Ishikawa (cell line): ENCODE measurements around the gene ALOX5AP.

Source experiments
- CEBPB ChIP-seq: IDR thresholded peaks from 2 replicates; pipeline ENCODE4 v1.6.1; 2012
- CREB1 ChIP-seq: IDR thresholded peaks from 2 replicates; pipeline ENCODE4 v1.6.1; 2012; ENCODE audit warnings: low read depth
- EGR1 ChIP-seq: IDR thresholded peaks from 2 replicates; pipeline ENCODE4 v1.6.1; 2012
- EP300 ChIP-seq: IDR thresholded peaks from 2 replicates; pipeline ENCODE4 v1.6.1; 2012; ENCODE audit warnings: borderline replicate concordance
- FOXM1 ChIP-seq: IDR thresholded peaks from 2 replicates; pipeline ENCODE4 v1.6.1; 2012; ENCODE audit warnings: low read depth, borderline replicate concordance
- MAX ChIP-seq: IDR thresholded peaks from 2 replicates; pipeline ENCODE4 v1.6.1; 2012
- NFIC ChIP-seq: IDR thresholded peaks from 2 replicates; pipeline ENCODE4 v1.6.1; 2012
- RAD21 ChIP-seq: IDR thresholded peaks from 2 replicates; pipeline ENCODE4 v1.6.1; 2012; ENCODE audit warnings: low read depth
- REST ChIP-seq: IDR thresholded peaks from 2 replicates; pipeline ENCODE4 v1.6.1; 2012; ENCODE audit warnings: low read depth, mild to moderate bottlenecking
- TAF1 ChIP-seq: IDR thresholded peaks from 2 replicates; pipeline ENCODE4 v1.6.1; 2012; ENCODE audit warnings: low read depth, mild to moderate bottlenecking
- TCF12 ChIP-seq: IDR thresholded peaks from 2 replicates; pipeline ENCODE4 v1.6.1; 2012; ENCODE audit warnings: low read depth
- TEAD4 ChIP-seq: IDR thresholded peaks from 2 replicates; pipeline ENCODE4 v1.6.1; 2012
- USF1 ChIP-seq: IDR thresholded peaks from 2 replicates; pipeline ENCODE4 v1.6.1; 2012
- YY1 ChIP-seq: IDR thresholded peaks from 2 replicates; pipeline ENCODE4 v1.6.1; 2012; ENCODE audit warnings: low read depth
- ZBTB7A ChIP-seq: IDR thresholded peaks from 2 replicates; pipeline ENCODE4 v1.6.1; 2012; ENCODE audit warnings: low read depth

Gene ALOX5AP

GRCh38 chr13:30726192-30726591 is 9.2 kb upstream of the ALOX5AP start:
- no peak for TF ChIP-seq ZBTB7A
- TF ChIP-seq TCF12, result no peak
- no peak for TF ChIP-seq EP300
- no peak for TF ChIP-seq TAF1
- TF ChIP-seq MAX, result no peak
- no peak for TF ChIP-seq RAD21
- TF ChIP-seq CREB1, result no peak
- no peak for TF ChIP-seq TEAD4
- no peak for TF ChIP-seq CEBPB
- TF ChIP-seq NFIC, result no peak
- no peak for TF ChIP-seq EGR1
- no peak for TF ChIP-seq REST
- no peak for TF ChIP-seq FOXM1
- TF ChIP-seq YY1, result no peak

- TF ChIP-seq TEAD4 (no peak), USF1 (no peak), TAF1 (no peak), MAX (no peak), REST (peak; percentile 56)
Observed at GRCh38 chr13:30727491-30728355, 7.6 kb upstream of the ALOX5AP start.

GRCh38 chr13:30729801-30730200 is 5.5 kb upstream of the ALOX5AP start:
- TF ChIP-seq USF1 (no peak), CREB1 (no peak), MAX (no peak), NFIC (no peak), TAF1 (no peak), EGR1 (no peak), YY1 (no peak), CEBPB (no peak), TCF12 (no peak), REST (no peak), RAD21 (no peak), EP300 (no peak), TEAD4 (no peak), FOXM1 (no peak), ZBTB7A (no peak)

- TF ChIP-seq EP300 (no peak), CREB1 (no peak), FOXM1 (no peak), USF1 (no peak), TEAD4 (no peak), REST (no peak), ZBTB7A (no peak)
Observed at GRCh38 chr13:30730526-30730925, 4.8 kb upstream of the ALOX5AP start.
